Breast epithelium (tissue), 4 donors: ENCODE data around the gene ITGB5. TPM values are rescaled to one million over a fixed set of nuclear protein-coding genes. Genes with fewer than 3 reads are reported as not detected.
"Not testable (repeated sequence)": the region's sequence is repeated elsewhere in the genome, so short reads cannot be mapped to it uniquely, and the experiment has no call there.

Experiments
- DNase-seq, 2 donors: peaks; one replicate each; pipeline ENCODE4 v3.0.0-alpha.2; 2019; ENCODE audit warnings: low spot score in 2 of 2
- H3K27ac ChIP-seq, 2 donors: fragments of 200-600 bp; sonication (generic) in 1 of 2; one replicate each; pipeline ENCODE4 v1.5.1; 2016 to 2019; ENCODE audit warnings: mild to moderate bottlenecking in 1 of 2
- H3K27me3 ChIP-seq, 2 donors: fragments of 200-600 bp; sonication (generic) in 1 of 2; one replicate each; pipeline versions ENCODE4 v1.5.1 to v1.6.0; 2017 to 2019; ENCODE audit warnings: control low read depth in 1 of 2, mild to moderate bottlenecking in 1 of 2
- H3K36me3 ChIP-seq: fragments of 200-600 bp; one replicate; pipeline ENCODE4 v1.5.1; 2019
- H3K4me1 ChIP-seq, 2 donors: fragments of 200-600 bp; sonication (generic); one replicate each; pipeline ENCODE4 v1.5.1; 2016 to 2019; ENCODE audit warnings: control low read depth in 1 of 2
- H3K4me3 ChIP-seq, 3 donors: fragments of 200-600 bp; sonication (generic); 1 replicate in 2 of 3; 2 replicates in 1 of 3; pipeline ENCODE4 v1.5.1; 2016 to 2019; ENCODE audit warnings: mild to moderate bottlenecking in 3 of 3, moderate library complexity in 2 of 3
- H3K9me3 ChIP-seq, 2 donors: fragments of 200-600 bp; sonication (generic) in 1 of 2; one replicate each; pipeline ENCODE4 v1.5.1; 2016 to 2019; ENCODE audit warnings: control low read depth in 1 of 2
- CTCF ChIP-seq, 3 donors: fragments of 450-650 bp; IDR thresholded peaks; one replicate each; pipeline ENCODE4 v1.5.1; 2016 to 2017; ENCODE audit warnings: antibody characterized with exemption in 3 of 3, mild to moderate bottlenecking in 3 of 3, moderate library complexity in 3 of 3
- POLR2A ChIP-seq: fragments of 450-650 bp; IDR thresholded peaks from one replicate; pipeline ENCODE4 v1.6.1; 2016; ENCODE audit warnings: antibody characterized with exemption, mild to moderate bottlenecking, moderate library complexity
- POLR2AphosphoS5 ChIP-seq, 3 donors: sonication (generic); formaldehyde crosslinking; IDR thresholded peaks; one replicate each; pipeline ENCODE4 v1.6.1; 2017; ENCODE audit warnings: antibody characterized with exemption in 3 of 3
- intact Hi-C: fragments of 100-400 bp; cut with DNase I; formaldehyde crosslinking; loops from one replicate; pipeline ENCODE4 v1.15.1; 2023; ENCODE audit warnings: low total_unique reads
- total RNA-seq, 3 donors: library from RNA; depleted of rRNA; stranded (reverse); fragments of >200 nt; gene quantifications; one replicate each; pipeline ENCODE4 v1.1.0, GENCODE V29; 2016

Gene ITGB5
- total RNA-seq, 3 donors from 2014 or later, result 80.1 to 286 (median 181) TPM

GRCh38 chr3:124791142-124791541 is 96.0 kb downstream of the ITGB5 start:
- TF ChIP-seq POLR2A (no peak), CTCF (IDR thresholded peaks at IDR 0.05) (no peak), POLR2AphosphoS5 (IDR thresholded peaks at IDR 0.05) (no peak)
- no peaks in the 10 kb centered on the region for H3K27me3 ChIP-seq
- peak overlapping the region; percentile 66 to 80 for H3K27ac ChIP-seq

GRCh38 chr3:124789103-124789502 is 98.1 kb downstream of the ITGB5 start:
- peak overlapping the region; percentile 1 to 3 for H3K27ac ChIP-seq
- H3K4me3 ChIP-seq, H3K36me3 ChIP-seq, H3K9me3 ChIP-seq, intact Hi-C loops, DNase-seq, H3K27me3 ChIP-seq: not testable (repeated sequence)
- H3K4me1 ChIP-seq, result peaks cover 0 to 17% of the 10 kb centered on the region in 2 donors

More at GRCh38 chr3:124791142-124791541, 96.0 kb downstream of the ITGB5 start:
- DNase-seq, result no peak
- no peak overlapping the region for H3K4me3 ChIP-seq
- H3K4me1 ChIP-seq, result peaks cover 0 to 5% of the 10 kb centered on the region in 2 donors
- no peaks in the 10 kb centered on the region for H3K36me3 ChIP-seq
- no peaks in the 10 kb centered on the region for H3K9me3 ChIP-seq
- intact Hi-C loops, result no loop called here

- Histone ChIP-seq H3K4me3 (no peak overlapping the region), H3K27ac (peak overlapping the region in 1 of 2 donors; percentile 3), H3K36me3 (no peaks in the 10 kb centered on the region), H3K9me3 (no peaks in the 10 kb centered on the region), H3K4me1 (peaks cover 0 to 21% of the 10 kb centered on the region in 2 donors), H3K27me3 (no peaks in the 10 kb centered on the region)
- DNase-seq, result no peak
- TF ChIP-seq POLR2AphosphoS5 (IDR thresholded peaks at IDR 0.05) (no peak), CTCF (IDR thresholded peaks at IDR 0.05) (no peak), POLR2A (no peak)
- intact Hi-C loops, result no loop called here
Observed at GRCh38 chr3:124788254-124788745, 98.9 kb downstream of the ITGB5 start.

GRCh38 chr3:124787476-124788195 is 99.5 kb downstream of the ITGB5 start:
- Histone ChIP-seq H3K4me3 (no peak overlapping the region), H3K27ac (peak overlapping the region; percentile 60 to 78), H3K27me3 (no peaks in the 10 kb centered on the region), H3K36me3 (no peaks in the 10 kb centered on the region), H3K4me1 (peaks cover 0 to 21% of the 10 kb centered on the region in 2 donors), H3K9me3 (no peaks in the 10 kb centered on the region)
- TF ChIP-seq POLR2AphosphoS5 (IDR thresholded peaks at IDR 0.05), result no peak
- TF ChIP-seq POLR2A, result no peak
- no peak for TF ChIP-seq CTCF (IDR thresholded peaks at IDR 0.05)
- DNase-seq, result no peak
- intact Hi-C loops, result no loop called here

GRCh38 chr3:124786511-124787241 is 100.5 kb downstream of the ITGB5 start:
- Histone ChIP-seq H3K27ac (peak overlapping the region; percentile 60 to 78), H3K36me3 (no peaks in the 10 kb centered on the region), H3K9me3 (no peaks in the 10 kb centered on the region), H3K27me3 (no peaks in the 10 kb centered on the region), H3K4me1 (peaks cover 2 to 24% of the 10 kb centered on the region in 2 donors), H3K4me3 (no peak overlapping the region)
- TF ChIP-seq CTCF (IDR thresholded peaks at IDR 0.05) (peak in 2 of 3 donors; percentile 49 to 52), POLR2A (no peak), POLR2AphosphoS5 (IDR thresholded peaks at IDR 0.05) (no peak)
- intact Hi-C loops, result no loop called here
- no peak for DNase-seq
